Naive thymus-derived CD8-positive, alpha-beta T cell (primary cell): ENCODE measurements around the gene JAKMIP1. TPM values are rescaled to one million over a fixed set of nuclear protein-coding genes. Genes with fewer than 3 reads are reported as not detected.

Experiments
- ATAC-seq, 2 donors: fragments of 150-1000 bp; cut with Tn5 transposase in 1 of 2; sonication (Bioruptor Pico), chemical (Tn5 transposase) in 1 of 2; 1 replicate in 1 of 2; 2 replicates in 1 of 2; pipeline ENCODE4 v1.10.0; 2021; ENCODE audit warnings: mild to moderate bottlenecking in 2 of 2, moderate library complexity in 2 of 2
- POLR2A ChIA-PET: fragments of 350-600 bp; sonication (Branson Sonifier 250); formaldehyde crosslinking; loops from one replicate; lab custom pipeline; 2021; ENCODE audit warnings: antibody characterized with exemption; lab: Charles Lee
- DNase-seq, 10 donors: peaks; one replicate each; pipeline versions ENCODE4 v3.0.0 to v3.0.0-alpha.2; 2020 to 2022
- H3K27ac Mint-ChIP-seq, 10 donors: one replicate each; pipeline ENCODE4 v1.8.0; 2020 to 2022; ENCODE audit warnings: mild to moderate bottlenecking in 10 of 10, mixed read lengths in 10 of 10, moderate library complexity in 4 of 10, inconsistent platforms in 1 of 10
- H3K27me3 Mint-ChIP-seq, 5 donors: one replicate each; pipeline ENCODE4 v1.8.0; 2021 to 2022; ENCODE audit warnings: mixed read lengths in 5 of 5
- H3K36me3 Mint-ChIP-seq, 3 donors: one replicate each; pipeline ENCODE4 v1.8.0; 2020 to 2022; ENCODE audit warnings: mixed read lengths in 3 of 3, mild to moderate bottlenecking in 2 of 3, inconsistent platforms in 1 of 3
- H3K4me1 Mint-ChIP-seq, 4 donors: one replicate each; pipeline ENCODE4 v1.8.0; 2021 to 2022; ENCODE audit warnings: mixed read lengths in 4 of 4
- H3K4me3 Mint-ChIP-seq, 10 donors: one replicate each; pipeline ENCODE4 v1.8.0; 2020 to 2022; ENCODE audit warnings: mild to moderate bottlenecking in 10 of 10, mixed read lengths in 10 of 10, moderate library complexity in 6 of 10, inconsistent platforms in 1 of 10
- H3K9me3 Mint-ChIP-seq, 9 donors: one replicate each; pipeline ENCODE4 v1.8.0; 2020 to 2022; ENCODE audit warnings: mixed read lengths in 9 of 9, mild to moderate bottlenecking in 3 of 9, inconsistent platforms in 1 of 9, moderate library complexity in 1 of 9
- polyA plus RNA-seq, 3 donors: library from polyadenylated mRNA; unstranded; fragments of 300-500 nt; fragmentation: Illumina TruSeq; gene quantifications; one replicate each; pipeline ENCODE4 v1.2.3, GENCODE V29; 2021
- total RNA-seq, 8 experiments: library from RNA in 2 of 8; stranded (reverse) in 2 of 8; gene quantifications; one replicate each; pipeline ENCODE4 v1.2.3 and lab custom pipeline; 2021 to 2026

Gene JAKMIP1
- total and polyA plus RNA-seq, 5 experiments from 2014 or later, result 0.15 to 9.6 (median 0.53) TPM; not detected in 1

- Mint-ChIP-seq H3K9me3 (no peaks in the 10 kb centered on the region), H3K27me3 (peaks cover 0 to 9% (median 0%) of the 10 kb centered on the region in 5 donors), H3K4me3 (no peak overlapping the region), H3K36me3 (no peaks in the 10 kb centered on the region), H3K4me1 (no peaks in the 10 kb centered on the region), H3K27ac (peak overlapping the region in 1 of 10 donors; percentile 32)
- POLR2A ChIA-PET, result no interaction called here
- no peak for DNase-seq
- ATAC-seq, result no peak
Measured at GRCh38 chr4:6032249-6033244, 167.8 kb downstream of the JAKMIP1 start.

GRCh38 chr4:6031846-6032245 is 168.5 kb downstream of the JAKMIP1 start:
- H3K4me3 Mint-ChIP-seq, result no peak overlapping the region
- DNase-seq (no peak), ATAC-seq (no peak)
- POLR2A ChIA-PET, result no interaction called here
- H3K27me3 Mint-ChIP-seq, result peaks cover 0 to 9% (median 0%) of the 10 kb centered on the region in 5 donors
- H3K9me3 Mint-ChIP-seq, result no peaks in the 10 kb centered on the region
- H3K36me3 Mint-ChIP-seq, result no peaks in the 10 kb centered on the region
- H3K27ac Mint-ChIP-seq, result no peak overlapping the region
- H3K4me1 Mint-ChIP-seq, result no peaks in the 10 kb centered on the region

- Mint-ChIP-seq H3K27ac (no peak overlapping the region), H3K4me3 (no peak overlapping the region), H3K27me3 (peaks cover 0 to 9% (median 3%) of the 10 kb centered on the region in 5 donors), H3K9me3 (no peaks in the 10 kb centered on the region), H3K36me3 (no peaks in the 10 kb centered on the region), H3K4me1 (no peaks in the 10 kb centered on the region)
- POLR2A ChIA-PET, result no interaction called here
- ATAC-seq (no peak), DNase-seq (no peak)
Measured at GRCh38 chr4:6030679-6031078, 169.7 kb downstream of the JAKMIP1 start.

- H3K27ac Mint-ChIP-seq, result no peak overlapping the region
- ATAC-seq (no peak), DNase-seq (no peak)
- H3K4me3 Mint-ChIP-seq, result no peak overlapping the region
- H3K9me3 Mint-ChIP-seq, result no peaks in the 10 kb centered on the region
- H3K4me1 Mint-ChIP-seq, result no peaks in the 10 kb centered on the region
- peaks cover 0 to 10% (median 3%) of the 10 kb centered on the region in 5 donors for H3K27me3 Mint-ChIP-seq
- no peaks in the 10 kb centered on the region for H3K36me3 Mint-ChIP-seq
- POLR2A ChIA-PET, result no interaction called here
Measured at GRCh38 chr4:6029254-6029653, 171.1 kb downstream of the JAKMIP1 start.

- no peak overlapping the region for H3K4me3 Mint-ChIP-seq
Measured at GRCh38 chr4:6028168-6028567, 172.2 kb downstream of the JAKMIP1 start.

GRCh38 chr4:6027392-6027791 is 173.0 kb downstream of the JAKMIP1 start:
- no peak overlapping the region for H3K4me3 Mint-ChIP-seq
- H3K27me3 Mint-ChIP-seq, result peaks cover 0 to 16% (median 3%) of the 10 kb centered on the region in 5 donors
- no peaks in the 10 kb centered on the region for H3K36me3 Mint-ChIP-seq
- no peaks in the 10 kb centered on the region for H3K4me1 Mint-ChIP-seq
- no peaks in the 10 kb centered on the region for H3K9me3 Mint-ChIP-seq
- no peak for DNase-seq
- POLR2A ChIA-PET, result no interaction called here
- ATAC-seq, result no peak
- no peak overlapping the region for H3K27ac Mint-ChIP-seq

More at GRCh38 chr4:6028168-6028567, 172.2 kb downstream of the JAKMIP1 start:
- no peaks in the 10 kb centered on the region for H3K4me1 Mint-ChIP-seq
- POLR2A ChIA-PET, result no interaction called here
- DNase-seq, result no peak
- H3K27ac Mint-ChIP-seq, result no peak overlapping the region
- H3K27me3 Mint-ChIP-seq, result peaks cover 0 to 16% (median 3%) of the 10 kb centered on the region in 5 donors
- no peak for ATAC-seq
- no peaks in the 10 kb centered on the region for H3K9me3 Mint-ChIP-seq
- no peaks in the 10 kb centered on the region for H3K36me3 Mint-ChIP-seq

GRCh38 chr4:6024313-6024960 is 175.9 kb downstream of the JAKMIP1 start:
- Mint-ChIP-seq H3K36me3 (no peaks in the 10 kb centered on the region), H3K9me3 (no peaks in the 10 kb centered on the region), H3K4me3 (no peak overlapping the region), H3K27ac (no peak overlapping the region), H3K4me1 (peaks cover 0 to 2% (median 0%) of the 10 kb centered on the region in 4 donors), H3K27me3 (peaks cover 0 to 10% (median 8%) of the 10 kb centered on the region in 5 donors)
- DNase-seq (no peak), ATAC-seq (no peak)
- POLR2A ChIA-PET, result no interaction called here

GRCh38 chr4:6023731-6024130 is 176.6 kb downstream of the JAKMIP1 start:
- Mint-ChIP-seq H3K4me3 (no peak overlapping the region), H3K9me3 (no peaks in the 10 kb centered on the region), H3K36me3 (no peaks in the 10 kb centered on the region), H3K4me1 (peaks cover 0 to 2% (median 0%) of the 10 kb centered on the region in 4 donors), H3K27me3 (peaks cover 3 to 15% (median 15%) of the 10 kb centered on the region in 5 donors), H3K27ac (no peak overlapping the region)
- DNase-seq (no peak), ATAC-seq (no peak)
- POLR2A ChIA-PET, result no interaction called here

GRCh38 chr4:6022607-6023288 is 177.6 kb downstream of the JAKMIP1 start:
- POLR2A ChIA-PET, result no interaction called here
- H3K4me3 Mint-ChIP-seq, result no peak overlapping the region
- H3K36me3 Mint-ChIP-seq, result no peaks in the 10 kb centered on the region
- peaks cover 3 to 19% (median 15%) of the 10 kb centered on the region in 5 donors for H3K27me3 Mint-ChIP-seq
- DNase-seq (no peak), ATAC-seq (no peak)
- H3K9me3 Mint-ChIP-seq, result no peaks in the 10 kb centered on the region
- peaks cover 0 to 2% (median 0%) of the 10 kb centered on the region in 4 donors for H3K4me1 Mint-ChIP-seq
- no peak overlapping the region for H3K27ac Mint-ChIP-seq

GRCh38 chr4:6021831-6022606 is 178.3 kb downstream of the JAKMIP1 start:
- POLR2A ChIA-PET, result no interaction called here
- Mint-ChIP-seq H3K9me3 (no peaks in the 10 kb centered on the region), H3K4me1 (peaks cover 0 to 2% (median 0%) of the 10 kb centered on the region in 4 donors), H3K27me3 (peaks cover 3 to 19% (median 15%) of the 10 kb centered on the region in 5 donors), H3K4me3 (no peak overlapping the region), H3K36me3 (no peaks in the 10 kb centered on the region), H3K27ac (no peak overlapping the region)
- DNase-seq (no peak), ATAC-seq (no peak)

GRCh38 chr4:6020613-6021012 is 179.7 kb downstream of the JAKMIP1 start:
- Mint-ChIP-seq H3K27ac (no peak overlapping the region), H3K27me3 (peaks cover 3 to 19% (median 14%) of the 10 kb centered on the region in 5 donors), H3K4me1 (peaks cover 0 to 2% (median 0%) of the 10 kb centered on the region in 4 donors)

More at GRCh38 chr4:6020613-6021012, 179.7 kb downstream of the JAKMIP1 start:
- POLR2A ChIA-PET, result no interaction called here
- DNase-seq (no peak), ATAC-seq (no peak)
- no peaks in the 10 kb centered on the region for H3K36me3 Mint-ChIP-seq
- no peak overlapping the region for H3K4me3 Mint-ChIP-seq
- no peaks in the 10 kb centered on the region for H3K9me3 Mint-ChIP-seq
